K562 (cell line): ENCODE data around the gene GPR157. TPM values are rescaled to one million over a fixed set of nuclear protein-coding genes. Genes with fewer than 3 reads are reported as not detected.

Experiments used
- ATF3 ChIP-seq, 2 experiments: fragments of 450-650 bp in 1 of 2; sonication (generic) in 1 of 2; formaldehyde crosslinking in 1 of 2; IDR thresholded peaks in 1 of 2; conservative IDR thresholded peaks in 1 of 2; 2 replicates each; pipeline versions ENCODE4 v1.6.1 to v1.8.1; 2016 to 2023; ENCODE audit warnings: mild to moderate bottlenecking in 2 of 2, moderate library complexity in 2 of 2, inconsistent platforms in 1 of 2, missing genetic modification reagents in 1 of 2
- CCNT2 ChIP-seq: IDR thresholded peaks from 2 replicates; pipeline ENCODE4 v1.6.1; 2011; ENCODE audit warnings: borderline replicate concordance, low read depth, mild to moderate bottlenecking, moderate library complexity, mixed read lengths, low read length; ENCODE audit not compliant: insufficient read length; ENCODE audit errors: extremely low read depth
- CEBPB ChIP-seq: fragments of 450-650 bp; IDR thresholded peaks from 2 replicates; pipeline ENCODE4 v1.6.1; 2016; ENCODE audit warnings: missing genetic modification characterization, missing compliant biosample characterization
- CEBPG ChIP-seq, 3 experiments: fragments of 200-800 bp in 1 of 3; sonication (Bioruptor generic) in 1 of 3; sonication (generic) in 1 of 3; formaldehyde crosslinking in 1 of 3; IDR thresholded peaks in 2 of 3; conservative IDR thresholded peaks in 1 of 3; 2 replicates each; pipeline versions ENCODE4 v1.6.1 to v1.8.0; 2016 to 2022; ENCODE audit warnings: missing compliant biosample characterization in 2 of 3, missing genetic modification characterization in 2 of 3, mild to moderate bottlenecking in 1 of 3, missing genetic modification reagents in 1 of 3
- HMG20A ChIP-seq: fragments of 450-650 bp; formaldehyde crosslinking; conservative IDR thresholded peaks from 2 replicates; pipeline ENCODE4 v1.4.0; 2020; ENCODE audit warnings: mild to moderate bottlenecking, mixed read lengths
- MLLT1 ChIP-seq, 2 experiments: fragments of 450-650 bp; IDR thresholded peaks; 2 replicates each; pipeline ENCODE4 v1.6.1; 2016
- POLR3G ChIP-seq: IDR thresholded peaks from 2 replicates; pipeline ENCODE4 v1.6.1; 2011; ENCODE audit not compliant: insufficient read length, insufficient replicate concordance; ENCODE audit errors: extremely low read depth
- SETDB1 ChIP-seq: IDR thresholded peaks from one replicate; pipeline ENCODE4 v1.6.1; 2012; ENCODE audit warnings: low read length, control low read depth, inconsistent platforms
- SMAD3 ChIP-seq: fragments of 450-650 bp; formaldehyde crosslinking; conservative IDR thresholded peaks from 2 replicates; pipeline ENCODE4 v1.4.0; 2020; ENCODE audit warnings: mild to moderate bottlenecking
- SNAPC5 ChIP-seq: fragments of 250-450 bp; sonication (Bioruptor Pico); IDR thresholded peaks from 2 replicates; pipeline ENCODE4 v1.8.0; 2021; ENCODE audit warnings: moderate library complexity, mild to moderate bottlenecking, inconsistent platforms
- TARDBP ChIP-seq: fragments of 450-650 bp; IDR thresholded peaks from 2 replicates; pipeline ENCODE4 v1.6.1; 2016
- THRB ChIP-seq: fragments of 450-650 bp; formaldehyde crosslinking; conservative IDR thresholded peaks from 2 replicates; pipeline ENCODE4 v1.4.0; 2022; ENCODE audit warnings: mild to moderate bottlenecking, missing genetic modification characterization
- U2AF1 ChIP-seq: fragments of 200-400 bp; formaldehyde crosslinking; optimal IDR thresholded peaks from 2 replicates; pipeline ENCODE3; 2017; ENCODE audit warnings: mild to moderate bottlenecking, low read depth, low read length, moderate library complexity
- YBX1 ChIP-seq: fragments of 450-650 bp; IDR thresholded peaks from 2 replicates; pipeline ENCODE4 v1.7.1; 2016; ENCODE audit warnings: mild to moderate bottlenecking
- ZBTB5 ChIP-seq: fragments of 450-650 bp; IDR thresholded peaks from 2 replicates; pipeline ENCODE4 v1.6.1; 2017; ENCODE audit warnings: antibody characterized with exemption
- ZMIZ1 ChIP-seq, 2 experiments: fragments of 150-350 bp in 1 of 2; IDR thresholded peaks; 2 replicates each; pipeline ENCODE4 v1.6.1; 2012 to 2016; ENCODE audit warnings: low read depth in 2 of 2, low read length in 2 of 2, mild to moderate bottlenecking in 1 of 2, moderate library complexity in 1 of 2
- polyA plus RNA-seq, 8 experiments: library from polyadenylated mRNA; depleted of rRNA in 4 of 8; stranded (reverse) in 5 of 8; unstranded in 3 of 8; fragments of >200 nt; fragmentation: Nextera tagmentation in 2 of 8; fragmentation: Illumina TruSeq in 1 of 8; extraction: Ambion mirVana in 2 of 8; extraction: Trizol in 1 of 8; gene quantifications; 2 replicates each; pipeline versions ENCODE4 v1.2.1 to v1.2.3, GENCODE V29; 2011 to 2014; ENCODE audit warnings: inconsistent platforms in 1 of 8, missing spikeins in 1 of 8
- total RNA-seq, 7 experiments: library from RNA; depleted of rRNA in 6 of 7; stranded (reverse); fragments of >200 nt in 6 of 7; fragmentation: Illumina TruSeq in 2 of 7; extraction: Trizol in 2 of 7; gene quantifications; 2 replicates each; pipeline versions ENCODE4 v1.2.1 to v1.2.3, GENCODE V29; 2011 to 2021; ENCODE audit warnings: low replicate concordance in 1 of 7

The GPR157 gene
- total and polyA plus RNA-seq, 9 of the 15 experiments (the other 6 are each of a cell fraction or from before 2014, with no cell fraction given) = 0.01 to 0.18 (median 0.04) TPM; not detected in 4

- TF ChIP-seq ZBTB5 (no peak), CEBPG (CRISPR knock-in tag; IDR thresholded peaks at IDR 0.05) (0 out of 2 replicates have a peak, but pooled peaks have one; percentile 23), CEBPG (tag; conservative IDR thresholded peaks at IDR 0.05 in 1 of 2, IDR thresholded peaks at IDR 0.05 in 1 of 2) (peak; percentile 57 to 70; a peak in 3 of 4 replicates), CCNT2 (no peak), ZMIZ1 (IDR thresholded peaks at IDR 0.05; ENCODE audit: low read depth in 2 of 2, low read length in 2 of 2) (no peak), YBX1 (no peak), TARDBP (no peak), MLLT1 (IDR thresholded peaks at IDR 0.05) (no peak), SETDB1 (no peak), POLR3G (no peak), U2AF1 (no peak), HMG20A (CRISPR knock-in tag) (no peak), CEBPB (peak; percentile 26; the same call in 1 of the 2 replicates), ATF3 (IDR thresholded peaks at IDR 0.05) (peak; percentile 69), ATF3 (CRISPR knock-in tag; conservative IDR thresholded peaks at IDR 0.05) (no peak), SNAPC5 (no peak), THRB (no peak), SMAD3 (CRISPR knock-in tag) (no peak)
Observed at GRCh38 chr1:9100471-9101043, 28.3 kb downstream of the GPR157 start (continued).
